ENCODE measurements around the gene MTO1. TPM values are rescaled to one million over a fixed set of nuclear protein-coding genes. Genes with fewer than 3 reads are reported as not detected.

MTO1 gene
- total and polyA plus RNA-seq, 2 of the 4 experiments (the other 2 are of a cell fraction) = 15.0 to 39.8 TPM

DNA sequence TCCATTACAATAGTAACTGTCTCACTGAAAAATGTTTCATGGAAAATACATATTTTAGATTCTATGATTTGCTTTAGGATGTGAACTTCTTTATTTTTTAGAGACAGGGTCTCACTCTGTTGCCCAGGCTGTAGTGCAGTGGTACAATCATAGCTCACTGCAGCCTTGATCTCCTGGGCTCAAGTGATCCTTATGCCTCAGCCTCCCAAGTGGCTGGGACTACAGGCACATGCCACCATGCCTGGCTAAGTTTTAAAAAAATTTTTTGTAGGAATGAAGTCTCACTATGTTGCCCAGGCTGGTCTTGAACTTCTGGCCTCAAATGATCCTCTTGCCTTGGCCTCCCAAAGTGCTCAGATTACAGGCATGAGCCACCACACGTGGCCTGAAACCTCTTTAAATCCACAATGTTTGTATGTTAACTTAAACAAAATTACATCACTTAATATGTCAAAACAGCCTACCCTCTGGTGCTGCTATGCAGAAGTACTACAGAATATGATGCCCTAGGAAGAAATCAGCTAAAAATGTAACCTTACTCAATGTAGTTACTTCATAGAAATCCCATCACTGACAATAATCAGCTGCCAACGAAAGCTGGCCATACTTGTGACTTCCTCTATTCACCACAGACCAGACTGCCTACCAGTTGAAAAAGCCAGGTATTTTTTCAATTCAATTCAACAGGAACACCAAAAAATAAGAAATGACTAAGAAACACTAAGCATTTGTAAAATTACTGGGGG, 41.7 kb downstream of the MTO1 start:
- in situ Hi-C loops (cut with MboI; ENCODE audit: low sequenced_read_pairs) (no loop called here), dilution Hi-C loops (cut with HindIII; ENCODE audit: low sequenced_read_pairs, unreplicated experiment) (no loop called here), intact Hi-C loops (cut with micrococcal nuclease) (no loop called here)
- H3K9me3 ChIP-seq (ENCODE audit: control insufficient read depth, insufficient read depth, low read length) = no peaks in the 10 kb centered on the region
- H3K23ac ChIP-seq (ENCODE audit: low read depth, low read length) = no peak overlapping the region
- no peak overlapping the region for H2AK9ac ChIP-seq (replicated peaks; ENCODE audit: low read depth, low read length, poor library complexity)
- H2AK5ac ChIP-seq (ENCODE audit: low read depth, low read length) = no peak overlapping the region
- no peak overlapping the region for H2BK20ac ChIP-seq (ENCODE audit: low read depth, low read length)
- H3K9me1 ChIP-seq (ENCODE audit: insufficient read depth, low read length) = no peaks in the 10 kb centered on the region
- no TSS peak for BruUV-seq (replicated peaks)
- no peak overlapping the region for H2BK120ac ChIP-seq (ENCODE audit: low read depth, low read length)
- no peaks in the 10 kb centered on the region for H3K4me1 ChIP-seq (ENCODE audit: control insufficient read depth, insufficient read depth, low read length)
- H3K9ac ChIP-seq (ENCODE audit: low read depth, low read length) = no peak overlapping the region
- no peaks in the 10 kb centered on the region for H4K20me1 ChIP-seq (ENCODE audit: insufficient read depth, low read length)
- no peak overlapping the region for H4K91ac ChIP-seq (ENCODE audit: insufficient read depth, low read depth, low read length)
- H3K4me2 ChIP-seq (ENCODE audit: low read depth, low read length) = no peak overlapping the region
- ATAC-seq (ENCODE audit: low read depth) (no peak; the same call in 1 of the 2 replicates), DNase-seq (no peak)
- H3K79me1 ChIP-seq (ENCODE audit: low read depth in 1 of 2, low read length in 2 of 2) = no peaks in the 10 kb centered on the region
- peaks cover 17% of the 10 kb centered on the region for H3K36me3 ChIP-seq (ENCODE audit: control insufficient read depth, insufficient read depth, low read length)
- ChIA-PET POLR2A (ENCODE audit: unreplicated experiment) (no interaction called here), CTCF (no interaction called here)
- TF ChIP-seq USF2 (IDR thresholded peaks at IDR 0.05; ENCODE audit: low read depth, low read length) (no peak), MAZ (IDR thresholded peaks at IDR 0.05; ENCODE audit: borderline replicate concordance, low read depth, low read length) (no peak)
- H4K5ac ChIP-seq (ENCODE audit: low read depth, low read length) = no peak overlapping the region
- no peak overlapping the region for H2AFZ ChIP-seq (replicated peaks; ENCODE audit: low read length, poor library complexity)
- H3K27ac ChIP-seq (ENCODE audit: insufficient read depth, low read length) = no peak overlapping the region
- H2BK5ac ChIP-seq (ENCODE audit: low read depth, low read length, poor library complexity, severe bottlenecking) = no peak overlapping the region
- no peak overlapping the region for H3K4me3 ChIP-seq (ENCODE audit: insufficient read depth, low read depth, low read length)
- no peak overlapping the region for H3K14ac ChIP-seq (replicated peaks; ENCODE audit: low read depth, low read length)
- H3K4ac ChIP-seq (ENCODE audit: low read depth, low read length) = no peak overlapping the region
- H2BK15ac ChIP-seq (ENCODE audit: low read depth, low read length) = no peak overlapping the region
- H3K56ac ChIP-seq (ENCODE audit: extremely low read depth, insufficient read depth, low read length) = no peak overlapping the region
- WGBS, 2 experiments (ENCODE audit: extremely low coverage in 2 of 2, insufficient read length in 1 of 2) = 67% methylated on average over 1 of the region's 2 CpGs; no CpG with 5 or more reads in 1 of the 2 experiments
- no peaks in the 10 kb centered on the region for H3K27me3 ChIP-seq (ENCODE audit: control insufficient read depth, insufficient read depth, low read length)
- no peak overlapping the region for H3K18ac ChIP-seq (ENCODE audit: low read depth, low read length)
- H4K8ac ChIP-seq (ENCODE audit: low read depth in 2 of 2, low read length in 2 of 2) = no peak overlapping the region

Data from IMR-90 (cell line).